ENCODE results near the gene EML4.

EML4 gene

DNA sequence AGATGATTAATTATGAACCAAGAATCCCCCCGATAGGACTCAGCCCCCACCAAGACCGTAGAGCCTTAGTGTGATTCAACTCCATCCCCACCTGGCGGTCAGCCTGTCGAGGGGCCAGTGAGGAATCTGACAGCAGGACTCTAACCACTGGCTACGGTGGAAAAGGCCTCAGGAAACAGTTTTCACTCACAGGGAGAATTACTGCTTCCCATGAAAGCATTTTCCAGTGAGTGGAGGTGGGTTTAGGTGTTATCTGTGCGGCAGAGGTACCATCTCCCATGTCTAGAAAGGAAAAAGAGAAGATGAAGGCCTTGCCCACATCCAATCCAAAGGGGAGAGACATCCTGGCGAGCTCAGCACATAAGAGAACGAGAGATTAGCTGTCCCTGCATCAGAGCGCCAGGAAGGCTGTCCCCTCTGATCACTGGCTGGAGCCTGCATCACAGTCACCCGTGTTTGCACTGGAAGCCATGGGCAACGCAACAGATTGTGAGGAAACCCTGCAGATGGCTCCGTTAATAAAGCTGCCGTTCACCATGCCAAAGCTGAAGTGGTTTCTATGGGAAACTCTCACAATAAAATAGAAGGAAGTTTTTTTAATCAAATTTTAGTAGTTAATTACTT is 169.5 kb downstream of the EML4 start:
- Histone ChIP-seq H3K27ac (no peak overlapping the region), H3K4me3 (ENCODE audit: low read depth in 1 of 2, low read length in 1 of 2) (no peak overlapping the region), H3K4me1 (ENCODE audit: control insufficient read depth in 1 of 2, insufficient read depth in 1 of 2, low read depth in 1 of 2, low read length in 1 of 2) (no peaks in the 10 kb centered on the region), H3K36me3 (peaks cover 88% of the 10 kb centered on the region), H3K27me3 (no peaks in the 10 kb centered on the region), H3K9me3 (no peaks in the 10 kb centered on the region)
- TF ChIP-seq, protein P1, sequence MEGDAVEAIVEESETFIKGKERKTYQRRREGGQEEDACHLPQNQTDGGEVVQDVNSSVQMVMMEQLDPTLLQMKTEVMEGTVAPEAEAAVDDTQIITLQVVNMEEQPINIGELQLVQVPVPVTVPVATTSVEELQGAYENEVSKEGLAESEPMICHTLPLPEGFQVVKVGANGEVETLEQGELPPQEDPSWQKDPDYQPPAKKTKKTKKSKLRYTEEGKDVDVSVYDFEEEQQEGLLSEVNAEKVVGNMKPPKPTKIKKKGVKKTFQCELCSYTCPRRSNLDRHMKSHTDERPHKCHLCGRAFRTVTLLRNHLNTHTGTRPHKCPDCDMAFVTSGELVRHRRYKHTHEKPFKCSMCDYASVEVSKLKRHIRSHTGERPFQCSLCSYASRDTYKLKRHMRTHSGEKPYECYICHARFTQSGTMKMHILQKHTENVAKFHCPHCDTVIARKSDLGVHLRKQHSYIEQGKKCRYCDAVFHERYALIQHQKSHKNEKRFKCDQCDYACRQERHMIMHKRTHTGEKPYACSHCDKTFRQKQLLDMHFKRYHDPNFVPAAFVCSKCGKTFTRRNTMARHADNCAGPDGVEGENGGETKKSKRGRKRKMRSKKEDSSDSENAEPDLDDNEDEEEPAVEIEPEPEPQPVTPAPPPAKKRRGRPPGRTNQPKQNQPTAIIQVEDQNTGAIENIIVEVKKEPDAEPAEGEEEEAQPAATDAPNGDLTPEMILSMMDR (IDR thresholded peaks at IDR 0.05): no peak

DNA sequence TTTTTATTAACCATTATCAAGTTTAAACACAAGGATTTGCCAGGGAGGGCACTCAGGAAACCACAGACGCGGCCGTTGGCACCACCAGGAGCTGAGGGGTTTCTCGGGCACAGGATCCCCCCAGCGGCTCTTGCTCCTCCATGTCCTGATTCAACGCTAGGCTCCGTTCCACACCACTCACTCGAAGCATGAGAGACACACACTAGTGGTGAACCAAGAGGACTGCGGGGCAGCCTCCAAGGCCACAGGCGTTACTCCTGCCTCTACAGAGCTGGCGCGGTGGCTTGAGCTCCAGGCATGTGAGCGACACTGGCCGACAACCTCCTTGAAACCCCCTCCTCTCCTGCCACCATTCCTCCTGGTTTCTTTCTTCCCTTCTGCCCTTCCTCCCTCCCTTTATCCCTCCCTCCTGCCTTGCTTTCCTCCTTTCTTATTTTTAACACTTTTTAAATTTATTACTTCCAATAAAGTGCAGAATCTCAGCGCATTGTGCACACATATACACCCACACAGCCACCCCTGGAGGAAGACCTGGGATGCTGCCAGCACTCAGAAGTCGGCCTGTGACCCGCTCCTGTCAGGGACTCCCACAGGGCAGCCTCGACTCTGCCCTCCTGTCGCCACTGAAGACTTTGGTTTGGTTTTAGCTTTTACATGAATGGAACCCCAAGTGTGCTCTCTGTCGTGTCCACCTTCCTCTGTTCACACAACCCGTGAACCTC is 170.2 kb downstream of the EML4 start:
- H3K4me1 ChIP-seq (ENCODE audit: control insufficient read depth in 1 of 2, insufficient read depth in 1 of 2, low read depth in 1 of 2, low read length in 1 of 2): no peaks in the 10 kb centered on the region
- TF ChIP-seq, protein P1 (IDR thresholded peaks at IDR 0.05): no peak
- H3K27ac ChIP-seq: no peak overlapping the region
- H3K9me3 ChIP-seq: no peaks in the 10 kb centered on the region
- peaks cover 82% of the 10 kb centered on the region for H3K36me3 ChIP-seq
- H3K4me3 ChIP-seq (ENCODE audit: low read depth in 1 of 2, low read length in 1 of 2): no peak overlapping the region
- H3K27me3 ChIP-seq: no peaks in the 10 kb centered on the region

DNA sequence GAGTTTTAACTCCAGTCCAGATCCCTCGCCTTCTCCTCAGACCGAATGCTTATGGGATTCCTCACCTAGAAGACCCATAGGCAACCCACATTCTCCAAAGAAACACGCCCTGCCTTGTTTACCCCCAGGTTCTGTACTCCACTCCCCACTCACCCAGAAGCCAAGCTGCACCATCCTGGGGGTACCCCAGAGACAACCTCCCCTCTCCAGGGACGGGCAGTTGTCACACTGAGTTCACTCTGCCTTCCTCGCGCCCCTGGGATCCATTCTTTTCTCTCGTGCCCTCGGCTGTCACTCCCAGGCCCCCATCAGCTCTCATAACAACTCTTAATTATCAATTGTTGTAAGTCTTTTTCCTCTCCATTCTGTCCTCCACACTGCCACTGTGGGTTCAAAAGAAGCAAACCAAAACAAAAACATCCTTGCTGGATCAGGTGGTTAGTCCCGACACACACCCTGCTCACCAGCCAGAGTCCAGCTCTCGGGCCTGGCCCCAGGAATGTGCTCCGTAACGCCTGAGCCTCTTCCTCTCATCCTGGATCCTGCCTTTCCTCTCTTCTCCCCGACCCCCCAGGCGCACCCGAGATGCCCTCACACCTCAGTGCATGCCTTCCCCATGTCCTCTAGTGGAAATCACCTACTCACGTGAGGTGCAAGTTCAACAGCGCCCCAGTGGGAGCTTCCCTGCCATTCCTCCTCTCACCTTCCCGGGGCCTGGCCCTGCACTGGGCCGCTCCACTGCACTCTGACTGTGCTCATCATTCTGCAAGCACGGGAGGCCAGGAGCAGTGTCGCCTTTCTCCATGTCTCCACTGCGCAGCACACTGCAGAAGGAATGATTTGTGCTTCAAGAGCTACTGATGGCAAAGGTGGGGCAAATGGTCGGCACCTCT is 171.1 kb downstream of the EML4 start:
- no peaks in the 10 kb centered on the region for H3K4me1 ChIP-seq (ENCODE audit: control insufficient read depth in 1 of 2, insufficient read depth in 1 of 2, low read depth in 1 of 2, low read length in 1 of 2)
- peaks cover 76% of the 10 kb centered on the region for H3K36me3 ChIP-seq
- TF ChIP-seq, protein P1 (IDR thresholded peaks at IDR 0.05): no peak
- no peak overlapping the region for H3K27ac ChIP-seq
- H3K4me3 ChIP-seq (ENCODE audit: low read depth in 1 of 2, low read length in 1 of 2): no peak overlapping the region
- H3K9me3 ChIP-seq: no peaks in the 10 kb centered on the region
- H3K27me3 ChIP-seq: no peaks in the 10 kb centered on the region

DNA sequence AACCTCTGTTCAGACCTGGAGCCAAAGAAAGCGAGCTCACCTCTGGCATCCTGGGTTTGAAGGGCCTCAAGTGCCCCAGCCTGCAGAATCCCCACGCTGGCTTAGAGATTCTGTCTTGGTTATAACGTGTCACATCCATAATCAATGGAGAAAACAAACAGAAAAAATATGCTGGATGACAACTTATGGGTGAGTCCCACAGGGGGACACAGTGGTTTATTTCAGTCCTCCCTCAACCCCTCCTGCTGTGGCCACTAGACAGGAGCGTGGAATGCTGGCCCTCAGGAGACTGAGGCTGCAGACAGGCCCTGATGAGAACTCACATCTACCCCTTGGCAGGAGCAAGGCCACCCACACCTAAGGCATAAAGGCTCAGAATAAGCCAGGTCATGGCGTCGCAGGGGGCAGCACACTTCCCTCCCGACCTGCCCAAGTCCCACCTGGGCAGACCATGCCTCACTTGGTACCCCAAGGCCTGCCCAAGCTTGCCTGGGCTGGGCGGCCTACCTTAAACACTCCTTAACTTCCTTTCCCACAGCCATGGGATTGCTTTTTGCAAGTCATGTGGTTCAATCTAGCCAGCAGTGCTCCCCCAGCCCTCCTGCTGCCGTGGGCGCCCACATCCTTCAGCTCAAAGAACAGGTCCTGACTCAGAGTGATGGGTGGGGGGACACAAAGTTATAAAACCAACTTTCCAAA is 171.9 kb downstream of the EML4 start:
- peaks cover 77% of the 10 kb centered on the region for H3K36me3 ChIP-seq
- no peaks in the 10 kb centered on the region for H3K27me3 ChIP-seq

More for the DNA sequence above, 171.9 kb downstream of the EML4 start:
- no peaks in the 10 kb centered on the region for H3K9me3 ChIP-seq
- no peak overlapping the region for H3K4me3 ChIP-seq (ENCODE audit: low read depth in 1 of 2, low read length in 1 of 2)
- TF ChIP-seq, protein P1 (IDR thresholded peaks at IDR 0.05): no peak
- H3K4me1 ChIP-seq (ENCODE audit: control insufficient read depth in 1 of 2, insufficient read depth in 1 of 2, low read depth in 1 of 2, low read length in 1 of 2): no peaks in the 10 kb centered on the region
- no peak overlapping the region for H3K27ac ChIP-seq

Measured in neutrophil (primary cell).